CD8-positive, alpha-beta memory T cell (primary cell): ENCODE results near the gene SLC27A2. TPM values are rescaled to one million over a fixed set of nuclear protein-coding genes. Genes with fewer than 3 reads are reported as not detected.
"Not testable (repeated sequence)": the region's sequence is repeated elsewhere in the genome, so short reads cannot be mapped to it uniquely, and the experiment has no call there.

Experiments used
- CTCF ChIA-PET: fragments of 350-600 bp; sonication (Branson Sonifier 250); formaldehyde crosslinking; loops from one replicate; lab custom pipeline; 2021; ENCODE audit warnings: antibody characterized with exemption; lab: Charles Lee
- POLR2A ChIA-PET: fragments of 350-600 bp; sonication (Branson Sonifier 250); formaldehyde crosslinking; loops from one replicate; lab custom pipeline; 2021; ENCODE audit warnings: antibody characterized with exemption; lab: Charles Lee
- DNase-seq, 5 donors: peaks; one replicate each; pipeline versions ENCODE4 v3.0.0 to v3.0.0-alpha.2; 2020 to 2022; ENCODE audit warnings: mixed read lengths in 1 of 5
- H3K27ac ChIP-seq: one replicate; pipeline ENCODE4 v1.7.0; 2013; ENCODE audit warnings: low read depth, mild to moderate bottlenecking, low read length, moderate library complexity
- H3K27me3 ChIP-seq: 2 replicates; pipeline ENCODE4 v1.7.0; 2013; ENCODE audit warnings: low read length, mild to moderate bottlenecking; ENCODE audit not compliant: insufficient read depth, poor library complexity, severe bottlenecking
- H3K36me3 ChIP-seq: 2 replicates; pipeline ENCODE4 v1.7.0; 2013; ENCODE audit warnings: mild to moderate bottlenecking, low read length, moderate library complexity; ENCODE audit not compliant: insufficient read depth
- H3K4me1 ChIP-seq: 2 replicates; pipeline ENCODE4 v1.7.0; 2013; ENCODE audit warnings: mild to moderate bottlenecking, low read length, moderate library complexity; ENCODE audit not compliant: insufficient read depth
- H3K4me3 ChIP-seq: 2 replicates; pipeline ENCODE4 v1.7.0; 2013; ENCODE audit warnings: mild to moderate bottlenecking, low read length
- H3K9me3 ChIP-seq: 2 replicates; pipeline ENCODE4 v1.7.0; 2013; ENCODE audit warnings: mild to moderate bottlenecking, low read length
- H3K27ac Mint-ChIP-seq, 8 donors: one replicate each; pipeline ENCODE4 v1.8.0; 2020 to 2021; ENCODE audit warnings: mixed read lengths in 8 of 8, mild to moderate bottlenecking in 6 of 8, inconsistent platforms in 3 of 8, moderate library complexity in 3 of 8
- H3K27me3 Mint-ChIP-seq, 2 donors: one replicate each; pipeline ENCODE4 v1.8.0; 2020 to 2021; ENCODE audit warnings: mixed read lengths in 2 of 2, mild to moderate bottlenecking in 1 of 2, moderate library complexity in 1 of 2
- H3K36me3 Mint-ChIP-seq, 3 donors: one replicate each; pipeline ENCODE4 v1.8.0; 2020 to 2021; ENCODE audit warnings: mixed read lengths in 3 of 3, inconsistent platforms in 1 of 3, mild to moderate bottlenecking in 1 of 3
- H3K4me1 Mint-ChIP-seq, 3 donors: one replicate each; pipeline ENCODE4 v1.8.0; 2020 to 2021; ENCODE audit warnings: mixed read lengths in 3 of 3, inconsistent platforms in 1 of 3, mild to moderate bottlenecking in 1 of 3
- H3K4me3 Mint-ChIP-seq, 7 donors: one replicate each; pipeline ENCODE4 v1.8.0; 2020 to 2021; ENCODE audit warnings: mixed read lengths in 7 of 7, mild to moderate bottlenecking in 6 of 7, moderate library complexity in 4 of 7, inconsistent platforms in 2 of 7
- H3K9me3 Mint-ChIP-seq, 5 donors: one replicate each; pipeline ENCODE4 v1.8.0; 2020 to 2022; ENCODE audit warnings: mixed read lengths in 5 of 5, mild to moderate bottlenecking in 3 of 5, moderate library complexity in 2 of 5, inconsistent platforms in 1 of 5
- polyA plus RNA-seq: library from polyadenylated mRNA; unstranded; fragments of 300-500 nt; fragmentation: Illumina TruSeq; gene quantifications from one replicate; pipeline ENCODE4 v1.2.3, GENCODE V29; 2021
- total RNA-seq, 2 experiments: library from RNA; stranded (reverse); gene quantifications; one replicate each; pipeline ENCODE4 v1.2.3, GENCODE V29; 2021

Gene SLC27A2
- total and polyA plus RNA-seq, 3 experiments from 2014 or later: 3.0 to 18.6 (median 16.6) TPM

GRCh38 chr15:50150349-50150748 is 31.6 kb upstream of the SLC27A2 start:
- Histone ChIP-seq H3K4me3 (no peak overlapping the region), H3K36me3 (no peaks in the 10 kb centered on the region), H3K4me1 (no peaks in the 10 kb centered on the region), H3K9me3 (no peaks in the 10 kb centered on the region), H3K27ac (no peak overlapping the region), H3K27me3 (no peaks in the 10 kb centered on the region)
- peaks cover 0 to 8% (median under 1%) of the 10 kb centered on the region in 5 donors for H3K9me3 Mint-ChIP-seq
- H3K4me3 Mint-ChIP-seq: no peak overlapping the region
- H3K36me3 Mint-ChIP-seq: no peaks in the 10 kb centered on the region
- POLR2A ChIA-PET: no interaction called here
- no peaks in the 10 kb centered on the region for H3K4me1 Mint-ChIP-seq
- H3K27me3 Mint-ChIP-seq: peaks cover 0 to 1% of the 10 kb centered on the region in 2 donors
- CTCF ChIA-PET: no interaction called here
- no peak for DNase-seq
- H3K27ac Mint-ChIP-seq: no peak overlapping the region

GRCh38 chr15:50150851-50151250 is 31.1 kb upstream of the SLC27A2 start:
- H3K27ac ChIP-seq: no peak overlapping the region
- Mint-ChIP-seq H3K27me3 (peaks cover 0 to 1% of the 10 kb centered on the region in 2 donors), H3K27ac (no peak overlapping the region), H3K4me1 (no peaks in the 10 kb centered on the region), H3K36me3 (no peaks in the 10 kb centered on the region), H3K4me3 (no peak overlapping the region), H3K9me3 (peaks cover 0 to 11% (median 4%) of the 10 kb centered on the region in 5 donors)
- ChIA-PET CTCF (no interaction called here), POLR2A (no interaction called here)
- H3K27me3 ChIP-seq: no peaks in the 10 kb centered on the region
- no peak for DNase-seq
- no peaks in the 10 kb centered on the region for H3K4me1 ChIP-seq
- no peaks in the 10 kb centered on the region for H3K36me3 ChIP-seq
- peaks cover 3% of the 10 kb centered on the region for H3K9me3 ChIP-seq
- no peak overlapping the region for H3K4me3 ChIP-seq

GRCh38 chr15:50151476-50151875 is 30.5 kb upstream of the SLC27A2 start:
- Mint-ChIP-seq H3K4me3 (no peak overlapping the region), H3K36me3 (no peaks in the 10 kb centered on the region), H3K27me3 (peaks cover 0 to 1% of the 10 kb centered on the region in 2 donors), H3K4me1 (no peaks in the 10 kb centered on the region), H3K27ac (no peak overlapping the region), H3K9me3 (peaks cover 5 to 16% (median 9%) of the 10 kb centered on the region in 5 donors)
- DNase-seq: no peak
- H3K4me3 ChIP-seq: no peak overlapping the region
- CTCF ChIA-PET: no interaction called here
- no peaks in the 10 kb centered on the region for H3K36me3 ChIP-seq
- H3K27me3 ChIP-seq: no peaks in the 10 kb centered on the region
- POLR2A ChIA-PET: no interaction called here
- H3K4me1 ChIP-seq: no peaks in the 10 kb centered on the region
- no peak overlapping the region for H3K27ac ChIP-seq
- H3K9me3 ChIP-seq: peaks cover 3% of the 10 kb centered on the region

GRCh38 chr15:50158236-50158635 is 23.8 kb upstream of the SLC27A2 start:
- H3K4me1 ChIP-seq, H3K4me3 ChIP-seq, POLR2A ChIA-PET, H3K4me1 Mint-ChIP-seq, H3K36me3 ChIP-seq, H3K36me3 Mint-ChIP-seq, CTCF ChIA-PET, DNase-seq, H3K27ac Mint-ChIP-seq, H3K27me3 ChIP-seq, H3K27ac ChIP-seq, H3K4me3 Mint-ChIP-seq, H3K9me3 ChIP-seq, H3K27me3 Mint-ChIP-seq: not testable (repeated sequence)
- H3K9me3 Mint-ChIP-seq: peaks cover 12 to 27% (median 18%) of the 10 kb centered on the region in 5 donors

- no peak overlapping the region for H3K4me3 Mint-ChIP-seq
These were observed 18.9 kb upstream of the SLC27A2 start for GRCh38 chr15:50162969-50163718.

GRCh38 chr15:50163719-50164410 is 18.1 kb upstream of the SLC27A2 start:
- Mint-ChIP-seq H3K27ac (peak overlapping the region in 1 of 8 donors; percentile 8), H3K9me3 (peaks cover 0 to 4% (median 3%) of the 10 kb centered on the region in 5 donors), H3K27me3 (peaks cover 9 to 23% of the 10 kb centered on the region in 2 donors), H3K4me1 (no peaks in the 10 kb centered on the region), H3K4me3 (no peak overlapping the region), H3K36me3 (no peaks in the 10 kb centered on the region)
- Histone ChIP-seq H3K27me3 (no peaks in the 10 kb centered on the region), H3K36me3 (no peaks in the 10 kb centered on the region), H3K4me3 (no peak overlapping the region), H3K4me1 (no peaks in the 10 kb centered on the region), H3K27ac (no peak overlapping the region), H3K9me3 (no peaks in the 10 kb centered on the region)
- ChIA-PET CTCF (no interaction called here), POLR2A (no interaction called here)
- no peak for DNase-seq

More at GRCh38 chr15:50162969-50163718, 18.9 kb upstream of the SLC27A2 start:
- ChIA-PET POLR2A (no interaction called here), CTCF (no interaction called here)
- H3K27me3 Mint-ChIP-seq: peaks cover 9 to 20% of the 10 kb centered on the region in 2 donors
- peaks cover 1 to 4% (median 4%) of the 10 kb centered on the region in 5 donors for H3K9me3 Mint-ChIP-seq
- H3K4me1 ChIP-seq: no peaks in the 10 kb centered on the region
- DNase-seq: no peak
- H3K4me1 Mint-ChIP-seq: no peaks in the 10 kb centered on the region
- H3K4me3 ChIP-seq: no peak overlapping the region
- no peaks in the 10 kb centered on the region for H3K9me3 ChIP-seq
- H3K36me3 ChIP-seq: no peaks in the 10 kb centered on the region
- H3K27ac ChIP-seq: no peak overlapping the region
- H3K27ac Mint-ChIP-seq: no peak overlapping the region
- H3K36me3 Mint-ChIP-seq: no peaks in the 10 kb centered on the region
- no peaks in the 10 kb centered on the region for H3K27me3 ChIP-seq

GRCh38 chr15:50164458-50164857 is 17.5 kb upstream of the SLC27A2 start:
- ChIA-PET POLR2A (no interaction called here), CTCF (no interaction called here)
- no peaks in the 10 kb centered on the region for H3K36me3 Mint-ChIP-seq
- no peak overlapping the region for H3K4me3 ChIP-seq
- H3K9me3 ChIP-seq: no peaks in the 10 kb centered on the region
- peaks cover 9 to 23% of the 10 kb centered on the region in 2 donors for H3K27me3 Mint-ChIP-seq
- H3K27ac Mint-ChIP-seq: no peak overlapping the region
- no peaks in the 10 kb centered on the region for H3K27me3 ChIP-seq
- H3K9me3 Mint-ChIP-seq: no peaks in the 10 kb centered on the region
- no peaks in the 10 kb centered on the region for H3K4me1 ChIP-seq
- no peak overlapping the region for H3K4me3 Mint-ChIP-seq
- no peaks in the 10 kb centered on the region for H3K36me3 ChIP-seq
- H3K4me1 Mint-ChIP-seq: no peaks in the 10 kb centered on the region
- no peak for DNase-seq
- H3K27ac ChIP-seq: no peak overlapping the region

- Histone ChIP-seq H3K27ac (no peak overlapping the region), H3K4me1 (no peaks in the 10 kb centered on the region), H3K27me3 (no peaks in the 10 kb centered on the region), H3K4me3 (no peak overlapping the region), H3K36me3 (no peaks in the 10 kb centered on the region), H3K9me3 (no peaks in the 10 kb centered on the region)
- no peak for DNase-seq
- ChIA-PET CTCF (no interaction called here), POLR2A (no interaction called here)
- H3K9me3 Mint-ChIP-seq: no peaks in the 10 kb centered on the region
- H3K36me3 Mint-ChIP-seq: no peaks in the 10 kb centered on the region
- H3K4me1 Mint-ChIP-seq: no peaks in the 10 kb centered on the region
- peaks cover 9 to 23% of the 10 kb centered on the region in 2 donors for H3K27me3 Mint-ChIP-seq
- H3K27ac Mint-ChIP-seq: no peak overlapping the region
- no peak overlapping the region for H3K4me3 Mint-ChIP-seq
These were observed 15.8 kb upstream of the SLC27A2 start for GRCh38 chr15:50166216-50166615.
